Measurements from ENCODE around the gene RPRML.

GRCh38 chr17:46968224-46968834 lies 10.7 kb downstream of the RPRML start:
- no peak for TF ChIP-seq CTCF (conservative IDR thresholded peaks at IDR 0.05; ENCODE audit: low read depth, low read length)
- no peak for TF ChIP-seq EZH2 (IDR thresholded peaks at IDR 0.05; ENCODE audit: borderline replicate concordance, low read depth, low read length, poor library complexity, severe bottlenecking)
